ENCODE results near the gene TEX14.

The TEX14 gene

DNA sequence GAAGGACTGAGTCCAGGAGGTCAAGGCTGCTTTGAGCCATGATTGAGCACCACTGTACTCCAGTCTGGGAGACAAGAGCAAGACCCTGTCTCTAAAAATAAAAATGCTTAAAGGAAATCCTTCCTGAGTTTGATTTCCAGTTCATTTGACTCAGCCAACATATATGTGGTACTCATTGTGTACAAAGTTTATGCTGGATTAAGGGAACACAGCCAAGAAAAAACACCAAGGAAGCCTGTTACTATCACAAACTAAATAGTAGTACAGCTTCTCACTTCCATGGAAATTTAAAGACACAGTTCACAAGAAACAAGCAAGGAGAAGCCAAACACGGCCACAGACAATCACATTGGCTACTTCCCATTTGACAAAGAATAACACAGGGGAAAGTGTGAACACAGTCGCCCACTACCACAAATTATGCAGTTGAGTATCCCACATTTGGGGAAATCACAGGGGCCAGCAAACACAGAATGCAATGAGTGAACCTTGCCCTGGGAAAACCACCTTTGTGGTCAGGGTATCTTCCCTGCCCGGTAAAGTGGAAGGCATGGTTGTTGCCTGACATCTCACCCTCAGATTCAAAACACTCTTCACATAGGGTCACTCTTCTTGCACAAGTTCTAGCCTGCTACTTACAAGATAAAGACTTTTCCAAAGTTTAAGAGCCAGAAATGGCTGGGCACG is 14.5 kb downstream of the TEX14 start:
- Histone ChIP-seq H3K4me3 (replicated peaks; ENCODE audit: insufficient read depth, low read length) (no peak overlapping the region), H3K27ac (replicated peaks) (no peak overlapping the region), H3K27me3 (ENCODE audit: insufficient read depth, poor library complexity, severe bottlenecking) (no peaks in the 10 kb centered on the region)
- TF ChIP-seq, protein P1, sequence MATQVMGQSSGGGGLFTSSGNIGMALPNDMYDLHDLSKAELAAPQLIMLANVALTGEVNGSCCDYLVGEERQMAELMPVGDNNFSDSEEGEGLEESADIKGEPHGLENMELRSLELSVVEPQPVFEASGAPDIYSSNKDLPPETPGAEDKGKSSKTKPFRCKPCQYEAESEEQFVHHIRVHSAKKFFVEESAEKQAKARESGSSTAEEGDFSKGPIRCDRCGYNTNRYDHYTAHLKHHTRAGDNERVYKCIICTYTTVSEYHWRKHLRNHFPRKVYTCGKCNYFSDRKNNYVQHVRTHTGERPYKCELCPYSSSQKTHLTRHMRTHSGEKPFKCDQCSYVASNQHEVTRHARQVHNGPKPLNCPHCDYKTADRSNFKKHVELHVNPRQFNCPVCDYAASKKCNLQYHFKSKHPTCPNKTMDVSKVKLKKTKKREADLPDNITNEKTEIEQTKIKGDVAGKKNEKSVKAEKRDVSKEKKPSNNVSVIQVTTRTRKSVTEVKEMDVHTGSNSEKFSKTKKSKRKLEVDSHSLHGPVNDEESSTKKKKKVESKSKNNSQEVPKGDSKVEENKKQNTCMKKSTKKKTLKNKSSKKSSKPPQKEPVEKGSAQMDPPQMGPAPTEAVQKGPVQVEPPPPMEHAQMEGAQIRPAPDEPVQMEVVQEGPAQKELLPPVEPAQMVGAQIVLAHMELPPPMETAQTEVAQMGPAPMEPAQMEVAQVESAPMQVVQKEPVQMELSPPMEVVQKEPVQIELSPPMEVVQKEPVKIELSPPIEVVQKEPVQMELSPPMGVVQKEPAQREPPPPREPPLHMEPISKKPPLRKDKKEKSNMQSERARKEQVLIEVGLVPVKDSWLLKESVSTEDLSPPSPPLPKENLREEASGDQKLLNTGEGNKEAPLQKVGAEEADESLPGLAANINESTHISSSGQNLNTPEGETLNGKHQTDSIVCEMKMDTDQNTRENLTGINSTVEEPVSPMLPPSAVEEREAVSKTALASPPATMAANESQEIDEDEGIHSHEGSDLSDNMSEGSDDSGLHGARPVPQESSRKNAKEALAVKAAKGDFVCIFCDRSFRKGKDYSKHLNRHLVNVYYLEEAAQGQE (IDR thresholded peaks at IDR 0.05; ENCODE audit: insufficient replicate concordance, low read depth) = no peak
- no peak for TF ChIP-seq CTCF (IDR thresholded peaks at IDR 0.05; ENCODE audit: insufficient read depth, low read length)
- no peak for TF ChIP-seq POLR2AphosphoS5 (IDR thresholded peaks at IDR 0.05; ENCODE audit: low read depth)
- no peak for TF ChIP-seq SPI1 (IDR thresholded peaks at IDR 0.05; ENCODE audit: borderline replicate concordance, low read depth)
- TF ChIP-seq GABPA (IDR thresholded peaks at IDR 0.05; ENCODE audit: low read depth) = no peak
- no peak for DNase-seq (ENCODE audit: low read depth in 1 of 2, low spot score in 1 of 2)

DNA sequence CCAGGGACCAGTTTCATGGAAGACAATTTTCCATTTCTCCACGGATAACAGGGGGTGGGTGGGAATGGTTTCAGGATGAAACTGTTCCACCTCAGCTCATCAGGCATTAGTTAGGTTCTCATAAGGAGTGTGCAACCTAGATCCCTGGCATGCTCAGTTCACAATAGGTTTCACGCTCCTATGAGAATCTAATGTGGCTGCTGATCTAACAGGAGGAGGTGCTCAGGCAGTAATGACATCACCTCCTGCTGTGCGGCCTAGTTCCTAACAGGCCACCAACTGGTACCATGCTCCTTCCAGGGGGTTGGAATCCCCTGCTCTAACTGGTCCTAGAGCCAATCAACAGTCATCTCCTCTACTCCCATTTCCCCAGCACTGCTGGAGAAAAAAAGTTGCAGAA is 19.9 kb downstream of the TEX14 start:
- TF ChIP-seq POLR2AphosphoS5 (IDR thresholded peaks at IDR 0.05; ENCODE audit: low read depth) = no peak
- TF ChIP-seq CTCF (IDR thresholded peaks at IDR 0.05; ENCODE audit: insufficient read depth, low read length) = no peak
- TF ChIP-seq SPI1 (IDR thresholded peaks at IDR 0.05; ENCODE audit: borderline replicate concordance, low read depth) = no peak
- TF ChIP-seq, protein P1 (IDR thresholded peaks at IDR 0.05; ENCODE audit: insufficient replicate concordance, low read depth) = no peak
- TF ChIP-seq GABPA (IDR thresholded peaks at IDR 0.05; ENCODE audit: low read depth) = no peak
- no peak for DNase-seq (ENCODE audit: low read depth in 1 of 2, low spot score in 1 of 2)
- H3K27ac ChIP-seq (replicated peaks) = no peak overlapping the region
- H3K4me3 ChIP-seq (replicated peaks; ENCODE audit: insufficient read depth, low read length) = no peak overlapping the region
- no peaks in the 10 kb centered on the region for H3K27me3 ChIP-seq (ENCODE audit: insufficient read depth, poor library complexity, severe bottlenecking)

GRCh38 chr17:58669853-58670252 is 22.0 kb downstream of the TEX14 start:
- no peak for TF ChIP-seq CTCF (IDR thresholded peaks at IDR 0.05; ENCODE audit: insufficient read depth, low read length)
- no peak for TF ChIP-seq POLR2AphosphoS5 (IDR thresholded peaks at IDR 0.05; ENCODE audit: low read depth)
- TF ChIP-seq, protein P1 (IDR thresholded peaks at IDR 0.05; ENCODE audit: insufficient replicate concordance, low read depth) = no peak
- TF ChIP-seq SPI1 (IDR thresholded peaks at IDR 0.05; ENCODE audit: borderline replicate concordance, low read depth) = no peak
- no peak for TF ChIP-seq GABPA (IDR thresholded peaks at IDR 0.05; ENCODE audit: low read depth)

More at GRCh38 chr17:58669853-58670252, 22.0 kb downstream of the TEX14 start:
- no peaks in the 10 kb centered on the region for H3K27me3 ChIP-seq (ENCODE audit: insufficient read depth, poor library complexity, severe bottlenecking)
- H3K27ac ChIP-seq (replicated peaks) = no peak overlapping the region
- H3K4me3 ChIP-seq (replicated peaks; ENCODE audit: insufficient read depth, low read length) = no peak overlapping the region
- no peak for DNase-seq (ENCODE audit: low read depth in 1 of 2, low spot score in 1 of 2)
